NCI-H345 (cell line): Measurements from ENCODE around the gene MVD.

ENCODE experiments used
- DNase-seq: peaks from one replicate; lab custom pipeline; 2025; lab: John Stamatoyannopoulos, UW

MVD gene

DNA sequence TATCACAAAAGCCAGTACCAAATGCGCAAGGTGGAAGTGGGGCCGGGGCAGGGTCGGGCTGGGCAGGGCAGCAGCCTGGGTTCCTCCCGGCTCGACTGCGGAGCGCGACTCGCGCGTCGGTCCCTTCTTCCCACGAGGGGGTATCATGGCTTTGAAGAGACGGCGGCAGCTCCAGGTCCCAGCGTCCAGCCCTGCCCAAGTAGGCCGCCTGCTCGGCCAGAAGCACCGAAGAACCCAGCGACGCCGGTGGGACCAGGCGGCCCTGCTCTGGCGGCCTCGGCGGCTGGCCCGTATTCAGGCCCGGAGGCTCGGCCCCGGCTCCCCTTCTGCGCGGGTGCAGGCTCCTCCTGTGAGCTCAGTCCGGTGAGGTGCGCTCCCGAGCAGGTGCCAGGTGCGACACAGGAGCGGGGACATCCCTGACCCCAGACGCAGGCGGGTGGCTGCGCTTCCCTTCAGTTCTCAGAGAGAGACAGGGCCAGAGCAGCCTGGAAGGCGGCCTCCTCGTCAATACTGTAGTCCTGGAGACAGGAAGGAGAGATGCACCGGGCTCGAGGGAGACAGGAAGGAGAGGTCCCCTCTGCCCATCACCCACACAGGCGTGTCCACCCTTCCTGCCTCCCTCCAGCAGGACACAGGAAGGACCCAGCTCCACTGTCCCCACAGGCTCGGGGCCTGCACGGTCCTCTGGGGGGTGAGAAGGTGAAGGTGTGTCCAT is 34.4 kb upstream of the MVD start:
- DNase-seq: no peak

- DNase-seq: no peak
These were observed 33.5 kb upstream of the MVD start for GRCh38 chr16:88696441-88696840.

DNA sequence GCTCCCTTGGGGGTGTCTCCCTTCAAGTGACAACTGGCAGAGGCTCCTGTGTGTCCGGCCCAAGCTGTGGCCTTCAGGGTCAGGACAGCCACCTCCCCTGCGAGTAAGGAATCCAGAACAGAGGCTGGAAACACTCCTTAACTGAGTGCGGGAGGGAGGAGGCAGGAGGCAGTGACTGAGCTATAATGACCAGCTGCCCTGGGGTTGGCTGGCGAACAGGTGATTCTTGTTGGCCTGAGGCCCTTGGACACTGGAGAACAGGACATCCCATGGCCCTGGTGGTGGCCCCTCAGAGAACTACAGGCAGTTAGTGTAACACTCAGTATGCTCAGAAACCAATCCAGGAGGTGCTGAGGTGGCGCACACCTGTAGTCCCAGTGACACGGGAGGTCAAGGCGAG is 32.9 kb upstream of the MVD start:
- no peak for DNase-seq

DNA sequence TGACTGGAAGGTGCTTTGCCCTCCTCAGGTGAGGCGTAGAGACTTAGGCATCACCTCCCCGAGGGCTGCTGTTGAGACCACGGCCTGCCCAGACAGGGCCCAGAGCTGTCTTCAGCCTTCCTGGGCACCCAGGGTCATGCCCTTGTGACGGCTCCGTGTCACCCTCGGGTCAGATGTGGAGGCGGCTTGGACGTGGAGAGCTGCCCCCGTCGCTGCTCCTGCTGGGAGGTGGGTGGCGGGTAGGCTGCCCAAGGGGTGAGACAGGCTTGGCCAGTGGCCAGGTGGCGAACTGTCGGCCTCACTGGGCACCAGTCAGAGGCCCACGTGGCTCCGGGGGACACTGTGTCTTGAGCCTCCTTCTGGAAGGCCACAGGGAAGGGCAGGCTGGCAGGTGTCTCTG is 32.3 kb upstream of the MVD start:
- DNase-seq: no peak

- no peak for DNase-seq
These were observed 31.6 kb upstream of the MVD start for GRCh38 chr16:88694221-88695087.

DNA sequence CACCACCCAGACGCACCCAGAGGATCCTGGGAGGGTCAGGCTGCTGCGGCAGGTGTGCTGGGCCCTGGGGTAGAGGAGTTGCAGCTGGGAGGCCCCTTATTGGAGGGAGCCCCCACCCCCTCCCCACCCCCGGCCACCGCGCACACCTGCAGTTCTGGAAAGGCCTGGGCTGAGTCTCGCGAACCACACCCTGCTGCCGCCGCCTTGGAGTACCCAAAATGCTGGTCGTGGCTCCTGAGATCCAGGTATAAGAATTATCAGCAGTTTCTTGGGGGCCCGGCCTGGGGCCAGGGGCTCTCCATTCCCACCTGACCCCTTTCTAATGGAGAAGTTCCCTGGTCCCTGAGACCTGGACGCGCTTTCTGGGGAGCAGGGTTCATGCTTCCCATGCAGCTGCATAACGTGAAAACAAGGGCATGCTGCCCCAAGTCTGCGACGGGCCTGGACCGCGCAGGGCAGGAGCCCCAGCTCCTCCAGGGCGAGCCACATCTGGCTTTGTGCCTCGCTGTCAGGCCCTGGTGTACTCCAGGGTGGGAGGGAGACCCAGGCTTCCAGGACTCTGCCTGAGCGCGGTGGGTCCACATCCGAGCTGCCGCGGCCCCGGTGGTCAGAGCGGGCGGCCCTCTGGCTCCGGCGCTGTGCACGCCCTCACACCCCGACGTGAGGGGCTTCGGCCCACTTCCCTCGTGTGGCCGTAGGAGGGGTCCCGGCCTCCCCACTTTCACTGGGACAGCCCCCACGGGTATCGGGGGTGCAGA is 30.7 kb upstream of the MVD start:
- no peak for DNase-seq

DNA sequence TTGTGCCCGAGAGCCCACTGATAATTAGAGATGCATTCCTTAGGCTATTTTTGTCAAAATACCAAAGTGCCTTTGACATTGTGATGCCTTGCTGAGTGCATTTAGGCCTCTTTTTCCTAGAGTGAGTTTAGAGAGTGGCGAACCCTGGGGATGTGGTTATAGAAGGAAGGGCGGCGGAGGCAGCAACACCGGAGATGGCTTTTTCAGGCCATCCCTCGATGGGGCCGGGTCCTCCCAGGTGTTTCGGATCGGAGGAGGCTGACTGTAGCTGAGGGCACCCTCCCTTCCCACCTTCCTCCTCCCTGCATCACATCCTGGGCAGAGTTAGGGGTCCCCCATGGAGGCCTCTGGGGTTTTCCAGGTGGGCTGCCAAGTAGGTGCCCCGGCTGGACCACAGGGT is 30.0 kb upstream of the MVD start:
- DNase-seq: no peak

DNA sequence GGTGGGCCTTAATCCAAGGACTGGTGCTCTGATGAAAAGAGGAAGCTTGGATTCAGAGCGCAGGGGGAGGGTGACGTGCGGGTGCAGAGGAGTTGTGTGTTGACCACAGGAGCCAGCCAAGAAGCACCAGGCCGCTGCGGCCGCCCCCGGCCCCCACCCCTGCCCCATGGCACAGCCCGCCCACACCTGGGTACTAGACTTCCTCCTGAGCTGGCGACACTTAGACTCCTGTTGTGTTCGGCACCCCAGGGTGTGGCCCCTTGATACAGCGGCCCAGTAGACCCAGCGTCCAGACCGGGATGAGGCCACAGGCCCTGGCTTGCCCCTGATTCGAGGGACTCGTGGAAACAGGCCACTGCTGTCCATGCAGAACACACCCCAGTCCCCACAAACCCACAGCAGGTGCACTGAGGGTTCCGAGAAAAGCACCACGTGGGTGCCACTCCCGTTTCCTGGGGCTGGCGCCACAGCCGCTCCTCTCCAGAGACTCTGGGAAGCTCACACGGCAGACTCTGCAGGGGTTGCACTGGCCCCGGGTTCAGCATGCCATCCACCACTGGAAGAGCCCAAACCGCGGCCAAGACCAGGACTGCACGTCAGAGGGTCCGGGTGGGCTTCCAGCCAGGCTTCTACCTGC is 29.2 kb upstream of the MVD start:
- DNase-seq: no peak

- no peak for DNase-seq
These were observed 28.4 kb upstream of the MVD start for GRCh38 chr16:88691129-88691813.

- no peak for DNase-seq
These were observed 27.6 kb upstream of the MVD start for GRCh38 chr16:88690341-88691128.

- DNase-seq: peak; percentile 82
These were observed 25.3 kb upstream of the MVD start for GRCh38 chr16:88688013-88688778.

- no peak for DNase-seq
These were observed 24.8 kb upstream of the MVD start for GRCh38 chr16:88687676-88688012.

DNA sequence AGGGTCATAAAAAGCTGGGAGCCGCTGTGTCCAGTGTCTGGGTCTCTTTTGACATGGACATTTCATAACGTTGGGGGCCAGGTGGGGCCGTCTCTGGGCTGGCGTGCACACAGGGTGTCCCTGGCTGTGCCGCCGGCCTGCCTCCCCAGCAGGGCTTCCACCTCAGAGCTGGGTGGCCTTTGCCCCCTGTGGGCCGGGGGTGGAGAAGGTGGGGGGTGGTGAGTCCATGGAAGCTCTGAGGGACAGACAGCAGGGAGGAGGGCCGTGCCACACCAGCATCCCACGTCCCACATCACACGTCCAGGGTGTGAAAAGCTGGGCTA is 24.3 kb upstream of the MVD start:
- DNase-seq: no peak

- DNase-seq: peak; percentile 82
These were observed 23.8 kb upstream of the MVD start, which contains the start of gene SNAI3 for GRCh38 chr16:88686439-88687253. SNAI3 (minus strand) TSS chr16:88686507; CDS start chr16:88686406, 101 bp downstream.

DNA sequence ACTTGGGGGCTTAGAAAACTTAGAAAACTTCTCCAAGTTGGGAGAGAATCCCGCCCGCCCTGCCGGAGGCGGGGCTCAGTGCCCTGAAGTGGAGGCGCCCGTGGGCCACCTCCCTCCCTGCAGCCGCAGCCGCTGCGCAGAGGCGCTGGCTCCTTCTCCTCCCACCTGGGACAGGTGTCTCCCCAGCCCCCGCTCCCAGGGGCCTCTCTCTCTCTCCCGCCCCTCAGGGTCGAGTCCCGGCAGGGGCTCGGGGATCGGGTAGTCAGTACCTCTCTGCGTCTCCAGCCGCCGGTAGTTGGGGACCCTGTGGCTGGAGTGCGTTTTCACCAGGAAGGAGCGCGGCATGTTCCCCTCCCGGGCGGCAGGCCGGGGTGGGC is 23.2 kb upstream of the MVD start:
- peak; percentile 64 for DNase-seq

DNA sequence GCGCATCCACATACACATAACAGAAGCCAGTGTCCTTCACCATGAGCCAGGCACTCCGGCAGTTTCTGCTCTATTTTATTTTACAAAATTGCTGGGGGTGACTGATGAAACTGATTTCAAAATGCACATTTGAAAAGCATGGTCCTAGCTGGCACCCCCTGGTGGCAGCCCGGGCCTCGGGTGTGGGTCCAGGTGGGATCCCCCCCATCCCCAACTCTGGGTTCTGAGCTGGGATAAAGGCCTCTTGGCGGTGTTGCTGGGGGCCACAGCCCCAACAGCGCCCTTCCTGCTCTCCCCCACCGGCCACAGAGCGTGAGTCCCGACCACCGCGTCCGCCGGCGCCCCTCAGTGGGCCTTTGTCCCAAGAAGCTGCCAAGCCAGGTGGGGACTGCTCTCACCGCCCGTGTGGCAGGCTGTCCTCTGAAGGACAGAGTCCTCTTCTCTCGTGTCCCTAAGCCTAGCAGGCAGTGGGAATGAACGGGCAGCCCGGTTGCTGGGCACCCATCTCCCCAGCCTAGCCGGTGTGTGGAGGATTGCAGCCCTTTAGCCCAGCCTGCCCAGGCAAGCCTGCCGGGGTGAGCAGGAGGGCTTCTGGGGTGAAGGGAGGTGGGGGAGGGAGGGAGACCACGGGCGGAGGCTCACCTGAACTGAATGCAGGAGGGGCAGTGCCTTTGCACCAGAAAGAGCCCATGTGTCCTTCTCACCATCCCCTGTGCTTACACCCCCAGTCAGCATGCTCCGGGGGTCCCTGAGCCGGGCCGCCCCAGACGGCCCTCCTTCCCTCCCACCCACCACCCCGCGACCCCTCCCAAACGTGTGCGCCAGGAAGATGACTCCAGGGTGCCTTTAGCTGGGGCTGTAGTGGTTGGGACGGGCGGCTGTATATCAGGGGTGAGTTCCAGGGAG is 22.5 kb upstream of the MVD start:
- DNase-seq: no peak

GRCh38 chr16:88684569-88685155 is 21.8 kb upstream of the MVD start:
- no peak for DNase-seq
